Measurements from ENCODE around the gene ATG101. TPM values are rescaled to one million over a fixed set of nuclear protein-coding genes. Genes with fewer than 3 reads are reported as not detected.

The ATG101 gene
- total RNA-seq, 4 donors from 2014 or later, result 36.7 to 54.7 (median 40.4) TPM

DNA sequence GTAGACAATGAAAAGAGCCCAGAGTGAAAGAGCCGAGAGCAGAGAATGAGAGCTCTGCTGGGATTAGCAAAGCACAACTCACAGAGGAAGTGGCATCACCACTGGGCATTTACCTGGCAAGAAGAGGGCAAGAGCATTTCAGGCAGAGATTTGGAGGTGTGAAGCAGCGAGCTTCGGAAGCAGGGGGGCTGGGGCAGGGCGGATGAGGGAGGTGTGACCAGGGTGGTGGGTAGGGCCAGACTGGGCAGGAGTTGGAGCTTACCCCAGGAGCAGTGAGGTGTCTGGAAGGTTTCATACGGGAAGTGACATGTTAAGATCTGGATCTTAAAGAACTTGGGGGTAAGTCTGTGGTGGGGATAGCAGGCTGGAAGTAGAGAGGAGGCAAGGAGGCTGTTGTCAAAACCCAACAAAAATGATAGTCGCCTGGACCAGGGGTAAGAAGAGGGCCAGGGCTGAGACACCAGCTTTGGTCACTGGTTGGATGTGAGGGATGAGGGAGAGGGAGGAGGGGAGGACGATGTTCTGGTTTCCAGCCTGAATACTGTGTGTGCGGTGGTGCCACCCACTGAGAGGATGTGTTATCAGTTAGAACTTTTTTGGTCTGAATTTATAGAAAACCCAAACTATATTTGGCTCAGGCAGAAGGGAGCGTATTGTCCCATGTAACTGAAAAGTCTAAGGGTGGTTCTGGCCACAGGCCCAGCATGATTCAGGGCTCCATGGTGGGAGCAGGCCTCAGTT, 14.9 kb downstream of the ATG101 start:
- no peak for DNase-seq
- Histone ChIP-seq H3K27ac (no peak overlapping the region), H3K4me1 (peaks cover 0 to 35% (median 20%) of the 10 kb centered on the region in 3 donors), H3K27me3 (peaks cover 0 to 42% (median 0%) of the 10 kb centered on the region in 4 donors), H3K36me3 (peaks cover 0 to 8% (median 0%) of the 10 kb centered on the region in 3 donors), H3K4me3 (no peak overlapping the region), H3K9me3 (no peaks in the 10 kb centered on the region)
- intact Hi-C loops (cut with DNase I), result loop anchor here (5.0 kb wide), 1 partner anchor 57 kb away; no protein-coding TSS in a partner anchor
- TF ChIP-seq POLR2A (IDR thresholded peaks at IDR 0.05) (no peak), CTCF (IDR thresholded peaks at IDR 0.05) (no peak)
- WGBS, 2 donors, result 86 to 88% methylated on average over 9 of the region's 9 CpGs

- intact Hi-C loops (cut with DNase I), result no loop called here
- Histone ChIP-seq H3K36me3 (no peaks in the 10 kb centered on the region), H3K4me3 (no peak overlapping the region), H3K4me1 (peaks cover 0 to 26% (median 20%) of the 10 kb centered on the region in 3 donors), H3K27me3 (peaks cover 0 to 53% (median 0%) of the 10 kb centered on the region in 4 donors), H3K9me3 (no peaks in the 10 kb centered on the region), H3K27ac (no peak overlapping the region)
- TF ChIP-seq POLR2A (IDR thresholded peaks at IDR 0.05), result no peak
- TF ChIP-seq CTCF (IDR thresholded peaks at IDR 0.05), result no peak
- WGBS, 2 donors, result 70 to 81% methylated on average over 5 of the region's 6 CpGs
- no peak for DNase-seq
These were observed 16.0 kb downstream of the ATG101 start for GRCh38 chr12:52085682-52086180.

- 30 to 43% methylated on average over 8 to 9 of the region's 9 CpGs for WGBS, 2 donors
- H3K27ac ChIP-seq, result no peak overlapping the region
- H3K4me1 ChIP-seq, result peaks cover 0 to 20% (median 14%) of the 10 kb centered on the region in 3 donors
- intact Hi-C loops (cut with DNase I), result no loop called here
- H3K9me3 ChIP-seq, result no peaks in the 10 kb centered on the region
- TF ChIP-seq POLR2A (IDR thresholded peaks at IDR 0.05), result no peak
- TF ChIP-seq CTCF (IDR thresholded peaks at IDR 0.05), result no peak
- no peak for DNase-seq
- no peaks in the 10 kb centered on the region for H3K36me3 ChIP-seq
- peaks cover 0 to 59% (median 0%) of the 10 kb centered on the region in 4 donors for H3K27me3 ChIP-seq
- H3K4me3 ChIP-seq, result no peak overlapping the region
These were observed 16.6 kb downstream of the ATG101 start for GRCh38 chr12:52086366-52086765.

GRCh38 chr12:52086944-52087835, 17.4 kb downstream of the ATG101 start:
- DNase-seq, result no peak
- no peaks in the 10 kb centered on the region for H3K9me3 ChIP-seq
- intact Hi-C loops (cut with DNase I), result no loop called here
- WGBS, 2 donors, result 70 to 80% methylated on average over 17 to 20 of the region's 22 CpGs
- no peak overlapping the region for H3K27ac ChIP-seq
- H3K27me3 ChIP-seq, result peaks cover 0 to 66% (median 0%) of the 10 kb centered on the region in 4 donors
- H3K4me3 ChIP-seq, result no peak overlapping the region
- peaks cover 0 to 12% (median 7%) of the 10 kb centered on the region in 3 donors for H3K4me1 ChIP-seq
- no peaks in the 10 kb centered on the region for H3K36me3 ChIP-seq
- TF ChIP-seq POLR2A (IDR thresholded peaks at IDR 0.05), result no peak
- TF ChIP-seq CTCF (IDR thresholded peaks at IDR 0.05), result no peak
